HG03135 (cell line): ENCODE measurements around the gene PTPRG.

ENCODE experiments used
- ATAC-seq: cut with Tn5 transposase; IDR thresholded peaks from one replicate; pipeline ENCODE4 v1.9.1; 2021; ENCODE audit warnings: mild to moderate bottlenecking, moderate library complexity; ENCODE audit not compliant: unreplicated experiment

PTPRG gene

DNA sequence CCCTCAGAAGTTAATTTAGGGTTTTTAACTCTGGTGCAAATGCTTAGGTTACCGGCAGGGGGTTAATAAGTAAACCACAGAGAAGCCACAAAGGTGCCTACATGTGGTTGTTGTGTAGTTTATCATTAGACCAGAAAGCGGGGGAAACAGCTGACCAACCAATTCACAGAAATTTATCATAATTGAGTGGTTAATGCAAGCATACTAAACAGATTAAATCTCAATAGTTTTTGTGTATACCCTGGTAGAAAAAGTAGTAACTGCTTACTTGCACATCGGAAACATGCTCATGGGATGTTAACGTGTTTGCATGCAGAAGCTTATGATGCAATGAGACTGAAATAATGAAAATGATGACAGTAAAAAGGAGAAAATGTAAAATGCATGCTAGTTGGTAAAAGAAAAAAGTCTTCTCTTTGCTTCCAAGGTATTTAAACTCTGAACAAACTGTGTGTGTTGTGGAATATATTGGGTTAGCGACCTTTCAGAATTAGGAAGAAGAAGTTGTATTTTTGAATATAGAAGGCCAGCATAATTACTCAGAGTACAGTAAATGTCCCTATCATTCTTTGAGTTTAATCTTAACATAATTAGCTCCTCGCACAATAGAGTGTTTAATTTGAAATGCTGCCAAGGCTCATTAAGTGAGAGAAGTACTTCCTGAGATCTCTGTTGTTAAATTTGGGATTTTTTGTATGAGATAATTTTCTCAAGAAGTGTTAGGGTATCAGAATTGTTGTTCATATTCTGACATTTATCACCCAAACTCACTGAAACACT, 316.2 kb downstream of the PTPRG start:
- peak; percentile 98 for ATAC-seq

GRCh38 chr3:61882253-61882652, 320.9 kb downstream of the PTPRG start:
- no peak for ATAC-seq

- no peak for ATAC-seq
Observed at GRCh38 chr3:61884794-61885193, 323.4 kb downstream of the PTPRG start.

- no peak for ATAC-seq
Observed at GRCh38 chr3:61885414-61885813, 324.0 kb downstream of the PTPRG start.

GRCh38 chr3:61887206-61887605, 325.8 kb downstream of the PTPRG start:
- ATAC-seq: no peak

GRCh38 chr3:61889259-61889658, 327.9 kb downstream of the PTPRG start:
- ATAC-seq: no peak

GRCh38 chr3:61890167-61890566, 328.8 kb downstream of the PTPRG start:
- no peak for ATAC-seq

GRCh38 chr3:61890586-61890985, 329.2 kb downstream of the PTPRG start:
- ATAC-seq: no peak

- ATAC-seq: no peak
Observed at GRCh38 chr3:61892891-61893290, 331.5 kb downstream of the PTPRG start.

DNA sequence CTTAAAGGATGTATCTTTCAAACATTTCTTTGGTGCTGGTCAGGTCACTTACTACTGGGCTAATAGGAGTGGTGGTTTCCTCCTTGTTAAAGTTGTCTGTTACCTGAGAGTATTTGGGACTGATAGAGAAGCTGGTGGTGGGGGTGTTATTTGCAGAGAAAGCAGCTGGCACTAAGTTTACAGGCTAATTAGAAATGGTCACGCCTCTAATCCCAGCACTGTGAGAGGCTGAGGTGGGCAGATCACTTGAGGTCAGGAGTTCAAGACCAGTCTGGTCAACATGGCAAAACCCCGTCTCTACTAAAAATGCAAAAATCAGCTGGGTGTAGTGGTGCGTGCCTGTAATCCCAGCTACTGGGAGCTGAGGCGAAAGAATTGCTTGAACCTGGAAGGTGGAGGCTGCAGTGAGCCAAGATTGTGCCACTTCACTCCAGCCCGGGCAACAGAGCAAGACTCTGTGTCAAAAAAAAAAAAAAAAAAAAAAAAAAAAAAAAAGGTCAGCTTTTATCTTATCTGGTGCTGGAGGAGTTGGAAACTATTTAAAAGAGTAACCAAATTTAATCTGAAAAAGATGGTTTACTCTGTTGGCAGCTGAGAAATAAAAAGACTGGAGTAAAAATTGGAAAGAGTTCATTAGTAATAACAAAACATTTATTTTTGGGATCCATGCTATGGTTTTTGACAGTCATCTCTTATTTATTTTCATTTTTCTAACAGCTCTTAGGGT, 332.6 kb downstream of the PTPRG start:
- ATAC-seq: no peak

DNA sequence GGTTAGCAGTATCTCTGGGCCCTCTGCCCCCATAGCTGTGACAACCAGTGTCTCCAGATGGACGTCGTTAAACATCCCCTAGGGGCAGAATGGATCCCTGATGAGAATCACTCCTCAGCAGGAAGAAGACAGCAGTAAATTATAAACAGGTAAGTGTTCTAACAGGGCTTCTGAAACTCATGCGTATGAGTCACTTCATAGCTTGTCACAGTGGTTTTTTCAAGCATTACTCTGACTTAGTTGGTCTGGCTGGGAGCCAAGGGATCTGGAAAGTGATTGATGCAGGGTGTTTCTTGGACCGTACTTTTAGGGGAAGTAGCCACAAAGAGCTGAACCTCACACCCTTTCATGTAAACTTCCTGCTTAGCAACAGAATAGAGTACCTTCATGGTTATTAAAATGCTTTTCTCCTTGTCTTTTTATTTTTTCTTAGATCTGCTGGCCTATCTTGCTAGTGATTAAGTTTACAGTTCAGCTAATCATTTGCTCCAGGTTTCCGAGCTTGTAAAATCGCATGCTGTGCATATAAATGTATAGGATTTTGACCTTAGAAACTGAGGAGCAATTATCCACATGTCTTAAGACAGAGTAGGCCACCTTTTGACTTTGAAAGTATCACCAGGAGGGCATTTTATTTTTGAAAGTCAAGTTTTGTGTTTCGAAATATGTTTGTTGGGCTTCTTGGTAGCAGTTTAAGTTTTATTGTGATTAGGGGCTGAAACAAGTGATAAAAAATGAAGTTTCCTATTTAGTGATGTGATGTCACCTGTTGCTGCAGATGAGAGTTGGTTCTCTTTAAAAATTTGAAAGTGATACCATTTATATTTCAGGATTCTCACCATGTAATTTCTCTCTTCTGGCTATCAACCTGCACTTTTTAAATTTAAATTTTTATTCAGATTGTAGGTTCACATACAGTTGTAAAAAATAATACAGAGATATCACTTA, 333.9 kb downstream of the PTPRG start:
- ATAC-seq: peak; percentile 97

DNA sequence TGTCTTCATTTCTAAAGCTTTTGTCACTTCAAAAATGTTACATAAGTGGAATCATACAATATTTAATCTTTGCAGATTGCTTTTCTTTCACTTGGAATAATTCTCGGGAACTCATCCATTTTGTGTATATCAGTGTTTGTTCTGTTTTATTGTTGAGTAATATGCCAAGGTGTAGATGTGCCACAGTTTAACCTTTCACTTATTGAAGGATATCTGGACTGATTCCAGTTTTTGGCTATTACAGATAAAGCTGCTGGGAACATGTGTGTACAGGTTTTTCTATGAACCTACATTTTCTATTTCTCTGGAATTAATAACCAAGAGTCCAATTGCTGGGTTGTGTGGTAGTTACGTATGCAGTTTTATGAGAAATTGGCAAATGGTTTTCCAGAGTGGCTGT, 334.9 kb downstream of the PTPRG start:
- ATAC-seq: no peak

DNA sequence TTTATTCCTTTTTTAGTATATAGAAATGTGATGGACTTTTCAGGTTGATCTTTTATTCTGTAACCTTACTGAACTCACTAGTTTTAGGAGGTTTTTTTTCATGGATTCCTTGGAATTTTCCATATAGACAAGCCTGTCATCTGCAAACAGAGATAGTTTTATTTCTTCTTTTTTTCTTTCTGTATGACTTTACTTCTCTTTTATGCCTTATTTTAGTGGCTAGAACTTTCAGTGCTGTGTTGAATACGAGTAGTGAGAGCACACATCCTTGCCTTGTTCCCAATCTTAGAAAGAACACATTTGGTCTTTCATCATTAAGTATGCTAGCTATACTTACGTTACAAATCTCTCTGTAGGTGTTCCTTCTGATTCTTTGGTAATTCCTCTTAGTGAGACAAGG, 336.5 kb downstream of the PTPRG start:
- no peak for ATAC-seq

DNA sequence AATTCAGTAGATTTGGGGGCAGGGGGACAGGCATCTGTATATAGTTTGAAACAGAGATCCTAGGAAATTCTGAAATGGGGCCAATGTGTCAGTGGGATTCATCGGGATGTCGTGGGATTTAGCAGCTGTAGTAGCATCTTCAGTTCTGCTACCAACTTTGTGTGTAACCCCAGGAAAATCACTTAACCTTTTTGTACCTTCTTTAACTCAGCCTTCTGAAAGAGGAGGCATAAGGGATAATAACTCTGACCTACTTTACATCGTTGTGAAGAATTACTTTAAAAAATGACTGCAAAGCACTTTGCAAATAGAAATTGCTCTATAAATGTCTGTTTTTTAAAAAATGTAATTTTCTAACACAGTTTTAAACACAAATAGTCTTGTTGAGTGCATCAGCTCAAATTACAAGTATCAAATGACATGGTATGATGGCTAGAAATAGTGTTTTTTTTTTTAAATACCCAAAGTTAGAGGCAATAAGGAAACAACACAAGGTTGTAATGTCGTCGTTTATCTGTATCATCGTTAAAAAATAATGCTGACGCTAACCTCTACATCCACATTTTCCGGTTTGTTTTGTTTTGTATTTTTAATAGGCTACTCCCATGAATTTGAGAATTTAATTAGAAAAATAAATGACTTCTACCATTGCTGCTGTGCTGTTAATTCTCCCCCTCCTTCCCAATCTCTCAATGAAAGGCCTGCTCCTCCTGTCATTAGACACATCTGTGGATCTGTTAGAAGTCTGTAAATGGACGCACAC, 338.5 kb downstream of the PTPRG start:
- ATAC-seq: no peak

- no peak for ATAC-seq
Observed at GRCh38 chr3:61901496-61901895, 340.1 kb downstream of the PTPRG start.

DNA sequence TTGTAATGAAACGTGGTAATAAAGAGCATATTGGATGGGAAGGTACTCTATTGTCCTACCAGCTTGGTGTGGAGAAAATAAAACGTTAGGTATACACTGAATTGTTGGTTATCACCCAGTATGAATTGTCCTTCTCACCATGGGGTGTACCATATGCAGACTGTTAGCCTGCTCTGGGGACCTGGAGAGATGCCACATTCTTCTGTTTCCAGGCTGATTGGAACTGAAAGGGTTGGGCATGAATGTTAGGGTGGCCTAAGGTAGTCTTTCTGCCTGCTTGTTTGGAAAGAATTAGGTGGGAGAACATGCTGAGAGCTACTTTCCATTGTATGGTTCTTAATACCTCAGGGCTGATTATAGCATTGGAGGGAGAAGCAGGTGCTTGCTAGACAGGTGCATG, 340.6 kb downstream of the PTPRG start:
- no peak for ATAC-seq

- ATAC-seq: no peak
Observed at GRCh38 chr3:61903074-61903473, 341.7 kb downstream of the PTPRG start.

GRCh38 chr3:61903931-61904657, 342.7 kb downstream of the PTPRG start:
- ATAC-seq: peak; percentile 58

DNA sequence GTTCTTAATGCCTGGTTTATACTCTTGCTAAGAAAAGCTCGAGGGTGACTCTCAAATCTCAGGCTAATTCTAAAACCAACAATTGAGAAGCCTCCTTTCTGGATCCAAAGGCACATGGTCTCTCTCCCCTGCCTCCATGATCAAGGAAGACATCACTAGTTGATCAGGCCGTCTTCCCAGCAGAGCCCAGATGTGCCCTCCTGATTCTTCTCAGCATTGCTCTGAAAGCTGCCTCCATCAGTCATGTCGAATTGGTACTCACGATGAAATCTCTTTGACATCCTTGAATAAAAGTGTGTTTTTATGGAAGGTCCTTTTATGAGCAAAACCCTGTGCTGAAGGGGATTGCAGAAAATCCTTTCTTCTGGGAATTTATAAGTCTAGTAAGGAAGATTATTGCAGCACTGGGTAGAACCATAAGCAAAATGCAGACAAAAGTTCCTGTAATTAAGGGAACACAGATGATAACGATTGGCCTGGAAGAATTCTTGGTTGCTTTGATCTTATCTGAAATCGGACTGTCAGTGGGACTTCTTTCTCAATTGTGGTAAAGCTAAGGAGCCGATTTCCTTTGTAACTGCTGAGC, 345.9 kb downstream of the PTPRG start:
- no peak for ATAC-seq

DNA sequence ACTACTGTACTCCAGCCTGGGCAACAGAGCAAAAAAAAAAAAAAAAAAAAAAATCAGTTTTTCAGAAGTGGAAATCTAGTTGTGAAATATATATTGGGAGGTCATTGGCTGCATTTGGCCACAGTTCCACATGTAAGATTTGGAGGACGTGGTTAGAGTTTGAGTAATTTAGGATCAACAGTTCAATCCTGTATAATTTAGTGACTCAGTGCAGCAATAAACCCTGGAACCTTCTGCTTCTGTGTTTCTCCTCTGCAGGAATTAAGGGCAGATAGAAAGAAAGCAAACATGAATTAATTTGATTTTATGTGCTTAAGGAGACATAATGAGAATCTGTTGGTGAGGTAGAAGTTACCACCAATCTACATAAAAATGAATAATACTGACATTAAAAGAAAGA, 347.0 kb downstream of the PTPRG start:
- ATAC-seq: no peak
